Muscle of back (tissue), 13 donors: ENCODE measurements around the gene ABL2. TPM values are rescaled to one million over a fixed set of nuclear protein-coding genes. Genes with fewer than 3 reads are reported as not detected.
A peak's percentile ranks its signal among the peaks of the same experiment; 100 is the strongest.
"Not testable (repeated sequence)": the region's sequence is repeated elsewhere in the genome, so short reads cannot be mapped to it uniquely, and the experiment has no call there.

Source experiments
- DNase-seq, 3 donors: peaks; one replicate each; pipeline versions ENCODE4 v3.0.0 to v3.0.0-alpha.2; 2013
- long read RNA-seq, 9 donors: transcript quantifications; one replicate each; lab custom pipeline, GENCODE V29; 2026
- polyA plus RNA-seq, 10 donors: library from polyadenylated mRNA; unstranded; fragments of 120-200 nt; gene quantifications; one replicate each; pipeline ENCODE4 v1.2.1, GENCODE V29; 2013; ENCODE audit not compliant: insufficient read length in 10 of 10

ABL2 gene
- polyA plus RNA-seq = 1 to 10 TPM; 6.1 to 9.5 (median 8.1) TPM
- long read RNA-seq, donor 1 = 0 reads
- long read RNA-seq, donor 2 = 0 reads
- long read RNA-seq, donor 3 = 0 reads
- long read RNA-seq, donor 4 = 0 reads
- long read RNA-seq, donor 5, full-length matches to known transcripts = 2 of 2 reads
- long read RNA-seq, donor 5, partial matches to known transcripts = 0 of 2 reads
- long read RNA-seq, donor 5, other reads (novel, unspliced or antisense) = 0 of 2 reads
- long read RNA-seq, donor 6 = 0 reads
- long read RNA-seq, donor 7 = 0 reads
- long read RNA-seq, donor 8, partial matches to known transcripts = 0 of 1 reads
- long read RNA-seq, donor 8, other reads (novel, unspliced or antisense) = 0 of 1 reads
- long read RNA-seq, donor 9 = 0 reads

DNA sequence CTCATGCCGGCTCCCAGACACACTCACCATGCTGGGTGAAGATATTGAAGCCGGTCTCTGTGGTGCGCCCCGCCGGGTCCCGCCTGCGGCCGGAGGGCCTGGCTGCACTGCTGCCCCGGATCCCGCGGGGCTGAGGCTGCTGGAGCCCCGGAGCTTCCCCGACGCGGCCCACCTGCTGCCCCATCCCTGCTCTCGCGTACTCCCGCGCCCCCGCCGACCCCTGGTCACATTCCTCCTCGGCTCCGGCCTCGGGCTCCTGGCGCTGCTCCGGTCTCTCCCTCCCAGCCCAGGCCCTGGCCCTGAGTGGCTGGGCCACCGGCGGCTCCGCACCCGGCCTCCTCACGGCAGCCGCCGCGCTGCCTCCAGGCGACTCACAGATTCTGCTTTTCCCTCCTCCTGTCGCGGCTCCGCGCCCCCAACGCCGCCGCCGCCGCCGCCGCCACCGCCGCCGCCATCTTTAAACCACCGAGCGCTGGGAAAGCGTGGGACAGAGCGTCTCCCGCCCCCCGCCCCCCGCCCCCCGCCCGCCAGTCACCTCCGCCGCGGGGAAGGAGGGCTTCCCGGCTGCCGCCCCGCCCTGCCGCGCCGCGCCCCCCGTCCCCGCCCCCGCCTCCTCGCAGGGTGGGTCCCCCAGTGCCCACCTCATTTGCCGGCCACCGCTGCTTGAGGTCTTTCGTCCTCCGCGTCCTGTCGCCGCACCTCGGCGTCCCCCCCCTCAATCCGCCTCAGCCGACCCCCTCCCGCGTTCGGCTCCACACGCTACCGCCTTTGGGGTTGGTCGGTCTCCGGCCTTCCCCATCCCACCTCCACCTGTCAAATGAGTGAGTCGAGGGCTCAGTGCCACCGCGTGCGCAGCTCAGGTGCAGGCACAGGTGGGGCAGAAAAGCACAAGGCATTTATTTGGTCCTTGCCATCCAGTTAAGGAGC lies at the start of gene ABL2:
Gene ABL2 (minus strand): TSS at position 464 of the 927 bp plus-strand sequence. CDS start 280 bp downstream, at position 184.
- DNase-seq = peak; percentile 20 to 81 (median 37)

DNA sequence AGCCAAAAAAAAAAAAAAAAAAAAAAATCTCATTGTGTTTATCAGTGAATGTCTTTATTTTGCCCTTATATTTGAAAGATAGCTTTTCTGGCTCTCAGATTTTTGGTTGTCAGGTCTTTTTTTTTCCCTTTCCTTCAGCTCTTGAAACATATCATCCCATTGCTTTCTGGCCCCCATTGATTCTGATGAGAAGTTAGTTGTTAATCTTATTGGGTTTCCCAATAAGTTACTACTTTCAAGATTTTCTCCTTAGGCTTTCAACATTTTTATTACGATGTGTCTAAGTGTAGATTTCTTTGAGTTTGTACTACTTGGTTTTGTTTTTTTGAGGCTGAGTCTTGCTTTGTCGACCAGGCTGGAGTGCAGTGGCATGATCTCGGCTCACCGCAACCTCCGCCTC lies 49.4 kb upstream of the ABL2 start:
- no peak for DNase-seq

- DNase-seq = not testable (repeated sequence)
Observed at GRCh38 chr1:179274424-179274823, 44.9 kb upstream of the ABL2 start.

- no peak for DNase-seq
Observed at GRCh38 chr1:179269071-179269470, 39.6 kb upstream of the ABL2 start.

GRCh38 chr1:179264507-179264906 lies 35.0 kb upstream of the ABL2 start:
- no peak for DNase-seq

- no peak for DNase-seq
Observed at GRCh38 chr1:179263121-179263520, 33.6 kb upstream of the ABL2 start.

- DNase-seq = no peak
Observed at GRCh38 chr1:179262183-179262582, 32.7 kb upstream of the ABL2 start.

DNA sequence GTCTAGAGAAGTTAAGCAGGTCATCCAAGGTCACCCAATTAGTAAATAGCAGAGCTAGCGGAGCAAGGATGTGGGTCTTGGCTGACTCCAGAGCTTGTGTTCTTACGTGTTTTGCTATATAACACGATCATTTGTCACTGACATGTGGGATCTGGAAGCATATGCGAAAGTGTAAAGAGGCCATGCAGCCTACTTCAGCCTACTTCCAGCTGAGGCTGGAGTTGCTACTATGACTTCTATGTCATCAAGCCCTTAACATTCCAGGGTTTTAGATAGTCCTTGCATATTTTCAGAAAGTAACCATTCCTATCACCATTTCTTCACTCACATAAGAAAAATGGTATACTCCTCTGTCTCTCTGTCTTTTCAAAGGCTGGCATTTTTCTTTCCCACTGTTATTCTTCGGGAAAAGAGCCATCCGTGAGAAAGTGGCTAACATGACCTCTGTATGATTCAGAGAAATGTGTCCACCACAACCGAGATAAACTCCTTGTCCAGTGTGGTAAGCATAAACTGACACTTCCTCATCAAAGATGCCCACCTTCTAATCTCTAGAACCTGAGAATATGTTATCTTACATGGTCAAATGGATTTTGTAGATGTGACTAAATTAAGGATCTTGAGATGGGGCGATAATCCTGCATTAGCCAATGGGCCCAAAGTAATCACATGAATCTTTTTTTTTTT lies 24.0 kb upstream of the ABL2 start:
- no peak for DNase-seq

DNA sequence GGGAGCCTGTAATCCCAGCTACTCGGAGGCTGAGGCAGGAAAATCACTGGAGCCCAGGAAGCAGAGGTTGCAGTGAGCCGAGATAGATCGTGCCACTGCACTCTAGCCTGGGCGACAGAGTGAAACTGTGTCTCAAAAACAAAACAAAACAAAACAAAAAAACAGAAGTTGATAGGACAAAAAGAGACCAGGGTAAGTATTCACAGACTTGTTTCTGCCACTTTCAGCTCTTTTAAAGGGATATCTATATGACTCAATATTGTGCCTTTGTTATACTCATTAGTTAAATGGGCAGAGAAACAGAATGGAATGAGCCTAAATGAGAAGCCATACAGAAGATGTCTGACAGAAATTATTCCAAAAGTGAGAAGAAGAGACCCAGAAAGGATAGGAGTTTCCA lies 23.1 kb upstream of the ABL2 start:
- no peak for DNase-seq

- DNase-seq = peak in 2 of 3 donors; percentile 12 to 18
Observed at GRCh38 chr1:179251675-179252074, 22.2 kb upstream of the ABL2 start.

GRCh38 chr1:179247923-179248322 lies 18.4 kb upstream of the ABL2 start:
- DNase-seq = no peak

DNA sequence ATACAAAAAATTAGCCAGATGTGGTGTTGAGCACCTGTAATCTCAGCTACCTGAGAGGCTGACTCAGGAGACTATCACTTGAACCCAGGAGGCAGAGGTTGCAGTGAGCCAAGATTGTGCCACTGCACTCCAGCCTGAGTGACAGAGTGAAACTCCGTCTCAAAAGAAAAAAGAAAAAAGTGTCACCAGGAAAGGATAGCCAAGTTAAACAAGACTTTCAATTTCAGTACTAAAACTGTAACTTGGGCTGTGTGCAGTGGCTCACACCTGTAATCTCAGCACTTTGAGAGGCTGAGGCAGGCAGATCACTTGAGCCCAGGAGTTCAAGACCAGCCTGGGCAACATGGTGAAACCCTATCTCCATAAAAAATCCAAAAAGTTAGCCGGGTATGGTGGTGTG lies 15.9 kb upstream of the ABL2 start:
- DNase-seq = not testable (repeated sequence)

DNA sequence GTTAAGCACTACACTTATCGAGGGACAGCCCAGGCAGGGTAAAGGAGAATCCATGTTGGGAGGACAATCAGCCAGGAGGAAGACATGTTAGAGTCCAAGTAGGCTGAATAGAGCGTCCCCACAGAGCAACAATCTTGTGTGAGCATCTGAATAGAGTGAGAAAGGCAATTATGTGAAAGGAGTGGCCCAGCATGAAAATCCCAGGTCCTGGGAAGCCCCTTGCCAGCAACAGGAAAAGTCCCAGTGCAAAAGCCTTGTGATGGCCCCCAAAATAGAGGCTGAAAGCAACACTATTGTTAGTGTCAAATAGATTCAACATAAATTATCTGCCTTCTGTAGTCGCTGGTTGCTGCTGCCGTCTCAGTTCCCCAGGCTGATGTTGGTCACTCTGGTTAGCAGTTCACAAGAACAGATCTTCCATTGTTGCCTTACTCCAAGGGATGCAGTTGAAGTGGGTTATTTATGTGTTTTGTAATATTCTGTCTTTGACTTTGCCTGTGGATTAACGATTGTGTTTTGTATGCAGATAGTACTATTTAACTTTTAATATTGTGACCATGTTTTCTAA lies 12.1 kb upstream of the ABL2 start:
- DNase-seq = no peak

GRCh38 chr1:179237222-179237621 lies 7.7 kb upstream of the ABL2 start:
- no peak for DNase-seq

DNA sequence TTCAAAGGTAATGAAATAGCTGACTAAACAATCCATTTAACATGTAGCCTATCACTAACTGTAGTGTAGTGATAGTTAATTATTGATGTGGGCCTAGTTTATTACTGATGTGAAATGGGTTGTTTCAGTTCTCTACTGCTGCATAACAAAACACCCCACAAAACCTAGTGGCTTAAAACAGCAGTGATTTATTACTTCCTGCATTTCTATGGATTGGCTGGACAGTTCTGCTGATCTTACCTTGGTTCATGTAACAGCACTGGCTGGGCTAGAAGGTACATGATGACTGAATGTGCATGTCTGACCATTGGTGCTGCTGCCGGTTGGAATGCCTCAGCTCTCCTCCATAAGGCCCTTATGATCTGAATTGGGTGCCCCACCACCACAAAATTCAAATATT lies 5.4 kb upstream of the ABL2 start:
- DNase-seq = no peak

DNA sequence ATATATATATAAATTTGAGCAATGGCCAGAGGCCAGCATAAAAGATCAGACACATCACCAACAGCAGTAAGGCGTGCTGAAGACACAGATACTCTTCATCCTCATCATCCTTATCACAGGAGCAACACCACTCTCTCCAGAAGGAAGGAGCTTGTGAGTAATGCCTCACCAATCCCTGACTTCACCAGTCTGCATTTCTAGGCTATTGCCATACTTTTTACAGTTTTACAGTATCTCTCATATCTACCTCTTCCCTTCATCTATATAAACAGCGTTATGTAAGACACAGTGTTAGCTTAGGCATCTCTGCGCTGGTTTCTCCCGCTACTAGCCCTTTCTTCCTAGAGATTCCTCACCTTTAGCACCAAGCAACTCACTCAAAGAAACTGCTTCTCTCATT lies 2.4 kb upstream of the ABL2 start:
- DNase-seq = no peak

DNA sequence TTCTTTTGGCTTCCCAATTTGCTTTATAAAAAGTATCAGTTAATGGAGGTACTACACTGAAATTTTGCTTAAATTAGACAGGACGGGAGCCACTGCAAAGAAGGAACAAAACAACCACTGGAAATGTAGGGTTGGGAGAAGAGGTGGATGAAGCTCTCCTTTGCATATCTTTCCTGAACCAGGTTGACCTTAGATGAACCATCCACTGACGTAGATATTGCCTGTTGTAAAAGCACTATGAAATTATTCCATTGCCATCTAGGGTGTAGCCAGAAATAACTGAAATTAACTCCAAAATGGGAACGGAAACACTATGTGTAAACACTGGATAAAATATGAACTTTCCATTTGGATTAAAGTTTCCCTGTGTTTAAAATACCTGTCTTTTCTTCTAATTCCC lies 1.2 kb upstream of the ABL2 start:
- DNase-seq = no peak

- DNase-seq = peak in 2 of 3 donors; percentile 20 to 30
Observed at GRCh38 chr1:179230251-179230650, 774 bp upstream of the ABL2 start.

- DNase-seq = peak in 1 of 3 donors; percentile 51
Observed at GRCh38 chr1:179228783-179229213, 679 bp downstream of the ABL2 start.

GRCh38 chr1:179226738-179227137 lies 2.7 kb downstream of the ABL2 start:
- no peak for DNase-seq

DNA sequence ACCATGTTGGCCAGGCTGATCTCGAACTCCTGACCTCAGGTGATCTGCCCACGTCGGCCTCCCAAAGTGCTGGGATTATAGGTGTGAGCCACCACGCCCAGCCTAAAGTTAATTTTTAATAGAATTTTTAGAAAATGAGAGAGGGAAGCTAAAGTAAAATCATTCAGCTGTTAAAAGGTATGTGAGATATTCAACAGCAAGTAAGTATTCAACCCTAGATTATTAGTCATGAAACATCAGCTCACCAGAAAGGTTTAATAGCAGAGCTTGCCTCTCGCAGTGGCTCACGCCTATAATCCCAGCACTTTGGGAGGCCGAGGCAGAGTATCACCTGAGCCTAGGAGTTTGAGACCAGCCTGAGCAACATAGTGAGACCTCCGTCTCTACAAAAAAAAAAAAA lies 5.0 kb downstream of the ABL2 start:
- DNase-seq = not testable (repeated sequence)

DNA sequence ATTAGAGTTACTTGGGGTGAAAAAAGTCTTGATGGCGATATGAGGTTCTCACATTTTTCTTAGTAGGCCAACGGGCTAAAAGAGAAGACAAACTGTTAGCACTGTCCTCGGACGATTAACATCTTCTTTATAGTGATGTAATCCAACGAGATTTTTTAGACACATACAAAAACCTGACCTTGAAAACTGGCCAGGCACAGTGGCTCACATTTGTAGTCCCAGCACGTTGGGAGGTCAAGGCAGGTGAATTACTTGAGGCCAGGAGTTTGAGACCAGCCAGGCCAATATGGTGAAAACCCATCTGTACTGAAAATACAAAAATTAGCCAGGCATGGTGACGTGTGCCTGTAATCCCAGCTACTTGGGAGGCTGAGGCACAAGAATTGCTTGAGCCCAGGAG lies 8.4 kb downstream of the ABL2 start:
- DNase-seq = not testable (repeated sequence)
